CD4-positive, alpha-beta T cell treated with Interleukin-4 for 1 hour (primary cell): ENCODE measurements around the gene ERC2.

Experiments
- DNase-seq, 2 donors: peaks; one replicate each; pipeline ENCODE4 v3.0.0-alpha.2; 2020 to 2022

Gene ERC2

GRCh38 chr3:56173601-56174000 lies 294.7 kb downstream of the ERC2 start:
- no peak for DNase-seq

DNA sequence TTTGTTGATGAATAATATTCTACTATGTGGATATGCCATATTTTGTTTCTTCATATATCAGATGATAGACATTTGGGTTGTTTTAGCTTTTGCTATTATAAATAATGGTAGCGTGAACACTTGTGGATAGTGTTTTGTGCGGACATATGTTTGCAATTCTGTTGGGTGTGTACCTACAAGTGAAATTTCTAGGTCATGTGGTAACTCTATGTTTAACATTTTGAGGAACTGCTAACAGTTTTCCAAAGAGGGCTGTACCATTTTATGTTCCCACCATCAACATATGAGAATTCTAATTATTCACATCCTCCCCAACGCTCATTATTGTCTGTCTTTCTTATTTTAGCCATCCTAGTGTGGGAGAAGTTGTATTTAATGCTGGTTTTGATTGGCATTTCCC lies 303.8 kb downstream of the ERC2 start:
- no peak for DNase-seq

DNA sequence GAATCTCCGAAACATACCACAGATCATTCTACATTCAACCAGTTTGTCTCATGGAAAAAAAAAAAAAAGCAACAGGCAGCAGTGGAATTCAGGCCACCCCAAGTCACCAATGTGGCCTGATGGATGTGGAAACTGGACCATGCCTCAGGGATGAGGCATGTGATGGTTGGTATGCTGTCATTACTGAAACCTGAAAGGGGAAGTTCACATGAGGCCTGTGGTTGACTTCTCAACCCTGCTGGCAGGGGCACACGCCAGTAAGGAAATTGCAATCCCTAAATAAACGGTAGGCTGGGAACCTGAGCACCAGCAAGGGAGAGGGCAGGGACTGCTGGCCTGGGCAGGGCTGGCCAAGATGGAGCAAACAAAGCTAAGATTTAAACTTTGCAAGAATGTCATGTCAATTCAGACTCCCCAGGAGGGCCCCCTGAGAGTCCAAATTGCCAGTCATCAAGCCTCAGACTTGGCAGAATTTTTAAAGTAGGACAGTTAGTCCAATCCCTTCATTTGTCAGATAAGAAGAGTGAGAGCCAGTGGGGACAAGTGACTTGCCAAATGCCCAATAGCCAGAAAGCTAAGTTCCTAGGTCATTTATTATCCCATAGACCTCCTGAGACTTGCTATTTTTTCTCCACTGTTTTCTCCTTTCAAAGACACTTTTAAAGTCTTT lies 310.4 kb downstream of the ERC2 start:
- peak; percentile 2 to 34 for DNase-seq

DNA sequence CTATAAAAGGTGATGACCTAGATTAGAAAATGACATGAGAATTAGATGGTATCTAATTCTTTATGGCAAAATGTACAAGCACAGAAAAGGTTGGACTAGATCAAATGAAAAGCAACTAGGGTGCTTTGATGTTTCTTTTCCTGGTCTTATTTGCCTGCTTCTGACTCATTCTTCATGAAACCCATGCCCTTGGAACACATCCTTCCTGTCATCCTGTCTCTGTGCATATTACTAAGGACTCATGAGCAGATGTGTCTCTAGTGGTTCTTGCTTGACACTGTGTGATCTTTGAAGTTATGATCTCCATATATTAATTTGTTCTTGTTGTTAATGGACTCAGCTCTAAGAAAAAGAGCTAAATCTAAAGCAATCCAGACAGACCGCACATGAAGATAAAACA lies 314.0 kb downstream of the ERC2 start:
- DNase-seq = no peak

DNA sequence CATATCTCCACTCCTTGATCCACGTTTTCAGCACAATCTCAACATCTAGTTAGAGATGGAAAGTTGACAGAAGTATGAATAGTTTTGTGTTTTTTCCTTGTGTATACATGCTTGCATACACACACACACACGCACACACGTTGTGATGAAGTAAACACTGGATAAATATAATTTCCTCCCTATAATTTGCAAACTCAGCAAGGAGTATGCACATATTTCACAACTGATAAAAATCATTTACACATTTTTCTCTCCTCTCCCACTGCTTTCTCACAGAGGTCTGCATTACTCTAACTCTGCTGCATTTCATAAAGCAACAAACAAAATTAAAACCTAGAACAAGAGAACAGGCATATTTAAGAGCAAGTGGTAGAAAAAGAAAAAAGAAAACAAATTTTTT lies 320.9 kb downstream of the ERC2 start:
- DNase-seq = no peak

DNA sequence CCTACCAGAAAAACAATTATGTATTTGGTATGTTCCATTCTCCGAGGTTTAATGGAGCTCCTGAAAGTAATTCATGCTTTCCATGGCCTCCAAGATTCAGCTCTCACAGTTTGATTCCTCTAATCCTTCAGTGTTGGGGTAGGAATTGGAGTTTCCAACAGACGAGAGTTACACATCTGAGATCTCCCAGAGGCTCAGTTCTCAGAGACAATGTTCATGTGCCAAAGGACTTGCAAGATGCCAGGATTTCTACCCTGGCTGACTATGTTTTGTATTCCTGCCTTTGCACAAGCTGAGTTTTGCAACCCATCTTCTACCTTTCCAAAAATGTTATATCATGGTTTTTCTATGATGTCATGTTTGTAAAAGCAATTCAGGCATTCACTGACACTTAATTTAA lies 322.9 kb downstream of the ERC2 start:
- DNase-seq = no peak

DNA sequence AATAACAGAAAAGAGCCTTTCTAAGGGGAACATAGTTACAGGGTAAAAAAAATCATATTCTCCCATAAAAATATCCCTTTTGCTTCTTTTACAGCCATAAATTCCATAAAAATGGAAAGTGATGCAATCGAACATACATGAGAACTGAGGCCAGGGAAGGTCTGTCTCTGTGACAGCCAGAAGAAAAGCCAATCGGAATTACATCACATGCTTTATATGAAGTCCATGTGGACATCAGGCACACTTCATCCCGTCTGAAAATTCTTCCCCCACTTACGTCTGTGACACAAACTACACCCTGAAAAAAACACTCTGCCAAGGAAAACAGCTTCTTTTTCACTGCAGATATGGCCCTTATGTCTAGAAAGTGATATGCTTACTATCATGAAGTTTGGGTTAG lies 323.5 kb downstream of the ERC2 start:
- DNase-seq = no peak

- DNase-seq = no peak
These were observed 330.9 kb downstream of the ERC2 start for GRCh38 chr3:56137415-56137814.

DNA sequence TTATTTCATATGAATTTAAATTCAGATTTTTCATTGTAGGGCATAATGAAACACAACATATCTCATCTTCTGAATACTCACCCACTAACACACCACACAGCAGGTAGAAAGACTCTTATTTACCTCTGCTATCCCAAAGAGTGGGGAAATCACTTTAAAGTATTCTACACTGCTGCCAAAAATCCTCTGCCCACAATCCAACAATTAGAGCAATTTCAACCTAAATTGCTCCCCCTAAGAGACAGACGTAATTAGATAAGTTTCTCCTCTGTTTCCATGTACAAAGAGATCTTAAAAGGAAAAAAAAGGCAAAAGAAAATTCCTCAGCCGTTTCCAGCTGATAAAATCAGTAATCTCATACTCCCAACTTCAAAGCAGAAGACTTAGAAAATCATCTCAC lies 331.8 kb downstream of the ERC2 start:
- DNase-seq = no peak

DNA sequence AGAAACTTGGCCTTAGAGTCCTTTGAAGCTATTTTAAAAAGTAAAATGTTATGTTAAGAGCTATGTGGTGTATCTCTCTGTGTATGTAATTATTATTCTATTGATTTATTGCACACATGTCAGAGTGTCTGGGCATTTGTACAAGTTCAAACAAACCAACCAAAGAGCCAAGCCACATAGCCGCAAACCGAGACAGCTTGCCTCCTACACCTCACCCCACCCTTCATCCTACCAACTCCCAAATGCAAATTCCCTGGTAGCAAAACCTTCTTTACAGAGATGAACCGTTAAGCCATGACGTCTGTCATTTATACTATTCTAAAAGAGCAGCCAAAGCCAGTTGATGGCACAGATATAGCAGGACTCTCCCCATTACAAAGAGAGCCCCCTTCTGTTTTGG lies 332.3 kb downstream of the ERC2 start:
- no peak for DNase-seq

- no peak for DNase-seq
These were observed 334.8 kb downstream of the ERC2 start for GRCh38 chr3:56133423-56133822.

GRCh38 chr3:56132762-56133161 lies 335.5 kb downstream of the ERC2 start:
- DNase-seq = no peak

- no peak for DNase-seq
These were observed 336.2 kb downstream of the ERC2 start for GRCh38 chr3:56131974-56132590.

GRCh38 chr3:56130036-56130435 lies 338.2 kb downstream of the ERC2 start:
- DNase-seq = no peak

DNA sequence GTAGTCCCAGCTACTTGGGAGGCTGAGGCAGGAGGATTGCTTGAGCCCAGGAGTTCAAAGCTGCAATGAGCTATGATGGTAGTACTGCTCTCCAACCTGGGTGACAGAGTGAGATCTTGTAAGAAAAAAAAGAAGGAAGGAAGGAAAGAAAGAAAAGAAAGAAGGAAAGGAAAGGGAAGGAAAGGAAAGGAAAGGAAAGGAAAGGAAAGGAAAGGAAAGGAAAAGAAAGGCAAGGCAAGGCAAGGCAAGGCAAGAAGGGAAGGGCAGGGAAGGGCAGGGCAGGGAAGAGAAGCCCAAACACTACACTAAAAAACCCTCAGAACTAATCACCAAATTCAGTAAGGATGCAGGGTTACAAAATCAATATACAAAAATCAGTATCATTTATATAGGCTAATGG lies 341.6 kb downstream of the ERC2 start:
- DNase-seq = no peak

GRCh38 chr3:56125358-56126005 lies 342.8 kb downstream of the ERC2 start:
- no peak for DNase-seq

DNA sequence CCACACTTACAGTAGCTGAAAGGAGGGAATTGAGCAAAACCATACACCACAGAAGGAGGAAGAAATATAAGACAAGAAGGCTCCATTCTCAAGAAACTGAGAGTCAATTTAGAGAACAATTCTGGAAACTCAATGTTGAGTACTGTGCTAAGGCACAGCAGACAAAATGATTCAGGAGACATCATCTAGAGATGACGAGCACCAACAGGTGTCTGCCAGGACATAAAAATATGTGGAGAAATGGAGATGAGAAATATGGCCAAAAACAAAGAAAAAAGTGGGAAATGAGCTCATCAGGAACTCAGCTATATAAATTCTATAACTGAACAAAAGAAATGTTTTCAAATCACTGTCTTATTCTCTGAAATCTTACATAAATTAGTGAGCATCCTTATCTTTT lies 343.7 kb downstream of the ERC2 start:
- no peak for DNase-seq

GRCh38 chr3:56123487-56123886 lies 344.8 kb downstream of the ERC2 start:
- no peak for DNase-seq

- no peak for DNase-seq
These were observed 345.4 kb downstream of the ERC2 start for GRCh38 chr3:56122911-56123310.

DNA sequence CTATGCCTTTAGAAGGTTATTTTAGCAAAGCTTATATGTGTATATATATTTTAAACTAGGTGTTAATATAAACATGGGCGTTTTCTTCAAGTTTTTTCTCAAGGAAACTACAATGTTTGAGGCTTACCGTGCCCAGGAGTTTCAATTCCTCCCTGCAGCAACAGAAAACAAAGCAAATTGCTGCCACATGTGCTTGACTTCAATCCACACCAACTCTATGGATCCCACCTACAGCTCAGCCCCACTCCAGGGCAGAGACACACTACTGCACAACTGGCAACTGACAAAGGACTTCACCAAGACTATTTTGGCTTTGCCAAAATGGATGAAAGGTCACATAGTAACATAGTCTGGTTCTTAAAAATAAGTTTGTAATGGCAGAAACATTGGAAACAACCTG lies 346.6 kb downstream of the ERC2 start:
- no peak for DNase-seq

- DNase-seq = no peak
These were observed 348.5 kb downstream of the ERC2 start for GRCh38 chr3:56119575-56120349.

GRCh38 chr3:56118968-56119367 lies 349.3 kb downstream of the ERC2 start:
- DNase-seq = no peak

DNA sequence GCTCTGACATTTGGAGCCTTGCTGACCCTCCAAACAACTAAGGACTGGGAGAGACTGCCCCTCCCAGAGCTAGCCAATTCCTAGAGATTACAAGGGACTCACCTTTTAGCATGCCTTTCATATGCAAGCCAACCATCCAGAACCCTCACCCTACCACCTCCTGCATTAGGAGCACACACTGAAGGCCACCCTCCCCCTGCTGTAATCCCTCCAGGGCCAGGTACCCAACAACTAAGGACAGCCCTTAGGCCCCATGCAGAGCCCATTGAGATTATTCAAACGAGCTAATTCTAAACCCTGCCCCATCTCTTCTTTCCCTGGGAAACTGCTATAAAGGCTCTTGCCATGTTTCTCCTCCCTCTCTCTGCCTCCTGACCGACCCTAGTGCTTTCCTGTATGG lies 352.6 kb downstream of the ERC2 start:
- no peak for DNase-seq

DNA sequence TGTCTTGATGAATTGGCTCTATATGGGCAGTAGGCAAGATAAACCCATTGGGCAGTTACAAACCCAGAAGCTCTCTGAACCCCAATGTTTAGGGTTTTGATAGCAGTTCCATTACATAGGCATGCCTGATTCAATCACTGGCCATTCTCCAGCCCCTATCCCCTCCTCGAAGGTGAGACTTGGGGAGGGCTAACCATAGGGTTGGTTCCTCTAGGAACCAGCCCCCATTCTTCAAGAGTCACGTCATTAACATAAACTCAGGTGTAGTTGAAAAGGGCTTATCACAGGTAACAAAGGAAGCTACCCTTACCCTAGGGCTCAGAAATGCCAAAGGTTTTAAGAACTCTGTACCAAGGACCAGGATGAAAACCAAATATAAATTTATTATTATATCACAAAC lies 353.1 kb downstream of the ERC2 start:
- DNase-seq = no peak
